GM13976 (cell line): ENCODE measurements around the gene ASB15.

Experiments used
- DNase-seq: peaks from one replicate; pipeline ENCODE4 v3.0.0; 2012; ENCODE audit warnings: low spot score
- CTCF ChIP-seq: IDR thresholded peaks from 2 replicates; pipeline ENCODE4 v1.5.1; 2012; ENCODE audit warnings: borderline replicate concordance, mild to moderate bottlenecking; ENCODE audit not compliant: insufficient read depth; ENCODE audit errors: extremely low read depth, missing control alignments, control extremely low read depth
- in situ Hi-C: fragments of 300-500 bp; cut with MboI; formaldehyde crosslinking; loops from one replicate; pipeline ENCODE4 v1.12.0; 2022; ENCODE audit warnings: low sequenced_read_pairs, mixed read lengths, inconsistent platforms; ENCODE audit not compliant: unreplicated experiment

The ASB15 gene

DNA sequence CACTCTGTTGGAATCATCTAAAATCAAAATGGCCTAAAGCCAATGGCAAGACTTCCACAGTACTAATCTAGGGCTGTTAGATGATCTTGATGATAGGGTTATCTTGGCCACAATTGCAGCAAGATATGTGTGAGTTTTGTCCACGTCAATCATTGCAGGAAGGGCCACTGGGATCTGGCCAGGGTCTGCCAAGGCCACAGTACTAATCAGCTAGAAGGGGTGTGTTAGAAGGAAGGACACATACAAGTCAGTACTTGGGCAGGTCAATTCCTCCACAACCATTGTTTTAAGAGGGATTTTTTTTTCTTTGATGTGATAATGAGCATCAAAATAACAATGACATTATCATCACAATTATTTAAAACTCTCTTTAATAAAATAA lies 55.7 kb downstream of the ASB15 start:
- in situ Hi-C loops, result no loop called here
- TF ChIP-seq CTCF, result no peak

GRCh38 chr7:123658023-123658422 lies 56.4 kb downstream of the ASB15 start:
- no peak for DNase-seq
- in situ Hi-C loops, result no loop called here
- TF ChIP-seq CTCF, result no peak

More for the DNA sequence above, 55.7 kb downstream of the ASB15 start:
- no peak for DNase-seq

- no peak for TF ChIP-seq CTCF
- no peak for DNase-seq
- in situ Hi-C loops, result no loop called here
Observed at GRCh38 chr7:123660514-123661354, 59.1 kb downstream of the ASB15 start.

DNA sequence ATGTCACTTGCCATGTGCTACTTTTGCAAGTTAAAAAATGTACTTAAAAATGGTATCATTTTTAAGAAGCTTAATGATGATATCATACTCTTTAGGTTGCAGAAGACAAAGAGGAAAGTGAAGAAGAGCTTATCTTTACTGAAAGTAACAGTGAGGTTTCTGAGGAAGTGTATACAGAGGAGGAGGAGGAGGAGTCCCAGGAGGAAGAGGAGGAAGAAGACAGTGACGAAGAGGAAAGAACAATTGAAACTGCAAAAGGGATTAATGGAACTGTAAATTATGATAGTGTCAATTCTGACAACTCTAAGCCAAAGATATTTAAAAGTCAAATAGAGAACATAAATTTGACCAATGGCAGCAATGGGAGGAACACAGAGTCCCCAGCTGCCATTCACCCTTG lies 60.1 kb downstream of the ASB15 start:
- TF ChIP-seq CTCF, result no peak
- in situ Hi-C loops, result no loop called here
- DNase-seq, result no peak

GRCh38 chr7:123662293-123662692 lies 60.7 kb downstream of the ASB15 start:
- in situ Hi-C loops, result no loop called here
- DNase-seq, result no peak
- TF ChIP-seq CTCF, result no peak

GRCh38 chr7:123662755-123663154 lies 61.1 kb downstream of the ASB15 start:
- no peak for DNase-seq
- TF ChIP-seq CTCF, result no peak
- in situ Hi-C loops, result no loop called here
